Upper lobe of left lung (tissue), 6 donors: Measurements from ENCODE around the gene SLC25A23. TPM values are rescaled to one million over a fixed set of nuclear protein-coding genes. Genes with fewer than 3 reads are reported as not detected.
"Not testable (repeated sequence)": the region's sequence is repeated elsewhere in the genome, so short reads cannot be mapped to it uniquely, and the experiment has no call there.

Experiments used
- ATAC-seq, 2 donors: fragments of 200-7000 bp; cut with Tn5 transposase; one replicate each; pipeline ENCODE4 v1.9.1; 2022; ENCODE audit warnings: mild to moderate bottlenecking in 2 of 2, moderate library complexity in 2 of 2; ENCODE audit not compliant: low FRiP score in 2 of 2
- DNase-seq, 2 donors: peaks; one replicate each; pipeline ENCODE4 v3.0.0-alpha.2; 2019 to 2020
- H3K27ac ChIP-seq, 4 donors: fragments of 200-600 bp; sonication (generic); one replicate each; pipeline ENCODE4 v1.5.1; 2016 to 2019
- H3K27me3 ChIP-seq, 4 donors: fragments of 200-600 bp; sonication (generic); one replicate each; pipeline ENCODE4 v1.5.1; 2017 to 2019
- H3K36me3 ChIP-seq, 4 donors: fragments of 200-600 bp; sonication (generic); one replicate each; pipeline ENCODE4 v1.5.1; 2016 to 2019
- H3K4me1 ChIP-seq, 4 donors: fragments of 200-600 bp; sonication (generic); one replicate each; pipeline ENCODE4 v1.5.1; 2018 to 2019
- H3K4me3 ChIP-seq, 4 donors: fragments of 200-600 bp; sonication (generic); one replicate each; pipeline ENCODE4 v1.5.1; 2017 to 2019; ENCODE audit warnings: mild to moderate bottlenecking in 2 of 4, moderate library complexity in 1 of 4
- H3K9me3 ChIP-seq, 4 donors: fragments of 200-600 bp; sonication (generic); one replicate each; pipeline ENCODE4 v1.5.1; 2018 to 2019
- EP300 ChIP-seq, 4 donors: sonication (generic); formaldehyde crosslinking; IDR thresholded peaks; one replicate each; pipeline ENCODE4 v1.5.1; 2017; ENCODE audit warnings: antibody characterized with exemption in 4 of 4, control low read depth in 2 of 4
- POLR2A ChIP-seq, 4 donors: fragments of 450-650 bp; IDR thresholded peaks; one replicate each; pipeline ENCODE4 v1.5.1; 2016 to 2017; ENCODE audit warnings: antibody characterized with exemption in 4 of 4, mild to moderate bottlenecking in 2 of 4
- POLR2AphosphoS5 ChIP-seq, 2 donors: sonication (generic); formaldehyde crosslinking; IDR thresholded peaks; one replicate each; pipeline ENCODE4 v1.5.1; 2017; ENCODE audit warnings: antibody characterized with exemption in 2 of 2
- WGBS, 2 donors: methylation state at CpG; one replicate each; pipeline ENCODE4 v1.1.5; 2017 to 2018; 5-methylcytosine and 5-hydroxymethylcytosine counted together
- total RNA-seq, 6 donors: library from RNA; depleted of rRNA in 4 of 6; stranded (reverse); fragments of >200 nt in 4 of 6; gene quantifications; one replicate each; pipeline versions ENCODE4 v1.1.0 to v1.2.1, GENCODE V29; 2016 to 2021
- TF ChIP-seq, protein P1 (sequence below), 6 experiments: fragments of 450-650 bp in 4 of 6; fragments of 200-600 bp in 2 of 6; sonication (generic) in 2 of 6; IDR thresholded peaks; one replicate each; pipeline ENCODE4 v1.5.1; 2016 to 2019; ENCODE audit warnings: antibody characterized with exemption in 6 of 6
- donor health status: DM: no; HTN: no; CAD: no; lungs with moderate emphysema.
- donor health status: DM: no; HTN: yes; CAD: no; lungs with severe emphysema.

Gene SLC25A23
- total RNA-seq, 6 donors from 2014 or later: 29.3 to 133 (median 64.5) TPM

DNA sequence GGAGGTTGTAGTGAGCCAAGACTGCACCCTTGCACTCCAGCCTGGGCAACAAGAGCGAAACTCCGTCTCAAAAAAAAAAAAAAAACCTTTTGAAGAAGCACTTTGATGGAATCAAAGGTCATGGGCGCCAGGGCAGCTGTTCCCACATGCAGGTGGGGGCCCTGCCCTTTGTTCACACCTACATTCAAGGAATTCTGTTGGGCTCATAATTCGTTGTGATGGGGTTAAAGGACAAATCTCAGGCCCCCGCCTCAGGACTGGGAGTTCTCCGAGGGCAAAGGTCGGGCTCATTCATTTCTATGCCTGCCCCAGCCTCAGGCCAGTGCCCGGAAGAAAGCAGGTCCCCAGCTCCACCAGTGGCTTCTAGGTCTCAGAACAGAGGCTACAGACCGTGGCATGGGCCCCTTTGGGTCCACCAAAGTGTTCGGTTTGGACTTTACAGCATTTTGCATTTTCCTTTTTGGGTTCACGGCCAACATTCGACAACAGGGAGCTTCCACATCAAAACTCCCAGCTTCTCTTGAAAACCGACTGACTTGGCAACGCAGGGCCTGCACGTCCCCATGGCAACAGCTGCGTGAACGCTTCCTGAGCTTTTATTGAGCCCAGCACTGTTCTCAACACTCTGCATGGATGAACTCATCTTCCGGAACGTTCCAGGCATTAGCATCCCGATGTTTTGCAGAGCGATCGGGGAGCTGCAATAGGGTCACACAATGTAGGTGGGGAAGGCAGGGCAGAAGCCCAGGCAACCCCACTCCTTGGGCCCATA, 56.6 kb downstream of the SLC25A23 start:
- no peak overlapping the region for H3K4me3 ChIP-seq

DNA sequence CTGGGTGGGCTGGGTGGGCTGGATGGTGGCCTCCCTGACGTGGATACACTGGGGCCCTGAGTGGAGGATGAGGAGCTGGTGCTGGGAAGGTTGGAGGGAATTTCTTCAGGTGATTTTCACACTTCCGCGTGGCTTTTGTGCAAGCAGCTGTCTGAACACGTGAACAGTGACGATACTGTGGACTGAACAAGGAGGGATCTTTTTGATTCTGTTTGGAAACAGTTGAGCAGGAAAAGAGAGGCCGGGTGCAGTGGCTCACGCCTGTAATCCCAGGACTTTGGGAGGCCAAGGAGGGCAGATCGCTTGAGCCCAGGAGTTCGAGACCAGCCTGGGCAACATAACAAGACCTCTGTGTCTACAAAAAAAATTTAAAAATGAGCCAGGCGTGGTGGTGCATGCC, 57.5 kb downstream of the SLC25A23 start:
- no peak for DNase-seq
- ATAC-seq: no peak
- Histone ChIP-seq H3K4me3 (no peak overlapping the region), H3K27ac (no peak overlapping the region), H3K4me1 (no peaks in the 10 kb centered on the region), H3K9me3 (no peaks in the 10 kb centered on the region), H3K27me3 (no peaks in the 10 kb centered on the region), H3K36me3 (no peaks in the 10 kb centered on the region)
- TF ChIP-seq POLR2A (IDR thresholded peaks at IDR 0.05): no peak
- no peak for TF ChIP-seq EP300 (IDR thresholded peaks at IDR 0.05)
- TF ChIP-seq, protein P1, sequence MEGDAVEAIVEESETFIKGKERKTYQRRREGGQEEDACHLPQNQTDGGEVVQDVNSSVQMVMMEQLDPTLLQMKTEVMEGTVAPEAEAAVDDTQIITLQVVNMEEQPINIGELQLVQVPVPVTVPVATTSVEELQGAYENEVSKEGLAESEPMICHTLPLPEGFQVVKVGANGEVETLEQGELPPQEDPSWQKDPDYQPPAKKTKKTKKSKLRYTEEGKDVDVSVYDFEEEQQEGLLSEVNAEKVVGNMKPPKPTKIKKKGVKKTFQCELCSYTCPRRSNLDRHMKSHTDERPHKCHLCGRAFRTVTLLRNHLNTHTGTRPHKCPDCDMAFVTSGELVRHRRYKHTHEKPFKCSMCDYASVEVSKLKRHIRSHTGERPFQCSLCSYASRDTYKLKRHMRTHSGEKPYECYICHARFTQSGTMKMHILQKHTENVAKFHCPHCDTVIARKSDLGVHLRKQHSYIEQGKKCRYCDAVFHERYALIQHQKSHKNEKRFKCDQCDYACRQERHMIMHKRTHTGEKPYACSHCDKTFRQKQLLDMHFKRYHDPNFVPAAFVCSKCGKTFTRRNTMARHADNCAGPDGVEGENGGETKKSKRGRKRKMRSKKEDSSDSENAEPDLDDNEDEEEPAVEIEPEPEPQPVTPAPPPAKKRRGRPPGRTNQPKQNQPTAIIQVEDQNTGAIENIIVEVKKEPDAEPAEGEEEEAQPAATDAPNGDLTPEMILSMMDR (IDR thresholded peaks at IDR 0.05): no peak
- TF ChIP-seq POLR2AphosphoS5 (IDR thresholded peaks at IDR 0.05): no peak
- WGBS, 2 donors: 83 to 88% methylated on average over 10 of the region's 10 CpGs

More for the DNA sequence above, 56.6 kb downstream of the SLC25A23 start:
- H3K9me3 ChIP-seq: no peaks in the 10 kb centered on the region
- H3K36me3 ChIP-seq: no peaks in the 10 kb centered on the region
- DNase-seq (no peak), ATAC-seq (no peak)
- no peaks in the 10 kb centered on the region for H3K27me3 ChIP-seq
- no peak overlapping the region for H3K27ac ChIP-seq
- TF ChIP-seq, protein P1 (IDR thresholded peaks at IDR 0.05): no peak
- WGBS, 2 donors: 71 to 75% methylated on average over 22 of the region's 22 CpGs
- no peaks in the 10 kb centered on the region for H3K4me1 ChIP-seq

DNA sequence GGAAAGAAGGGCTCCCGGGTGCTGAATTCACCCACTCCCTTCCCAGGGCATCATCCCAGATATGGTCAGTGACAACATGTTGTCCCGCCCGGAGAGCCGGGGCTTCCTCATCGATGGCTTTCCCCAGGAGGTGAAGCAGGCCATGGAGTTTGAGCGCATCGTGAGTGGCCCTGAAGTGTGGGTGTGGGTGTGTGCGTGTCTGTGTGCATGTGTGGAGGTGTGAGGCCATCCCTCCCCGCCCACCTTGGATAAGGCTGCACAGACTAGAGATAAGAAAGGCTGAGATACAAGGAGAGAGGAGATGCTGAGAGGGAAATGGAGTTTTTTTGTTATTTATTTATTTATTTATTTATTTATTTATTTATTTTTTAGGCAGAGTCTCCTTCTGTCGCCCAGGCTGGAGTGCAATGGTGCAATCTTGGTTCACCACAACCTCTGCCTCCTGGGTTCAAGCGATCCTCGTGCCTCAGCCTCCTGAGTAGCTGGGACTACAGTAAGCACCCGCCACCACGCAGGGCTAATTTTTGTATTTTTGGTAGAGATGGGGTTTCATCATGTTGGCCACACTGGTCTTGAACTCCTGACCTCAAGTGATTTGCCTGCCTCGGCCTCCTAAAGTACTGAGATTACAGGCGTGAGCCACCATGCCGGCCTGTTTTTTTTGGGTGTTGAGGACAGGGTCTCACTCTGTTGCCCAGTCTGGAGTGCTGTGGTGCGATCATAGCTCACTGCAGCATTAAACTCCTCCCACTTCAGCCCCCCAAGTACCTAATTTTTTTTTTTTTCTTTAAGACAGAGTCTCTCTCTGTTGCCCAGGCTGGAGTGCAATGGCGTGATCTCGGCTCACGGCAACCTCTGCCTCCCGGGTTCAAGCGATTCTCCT, 59.3 kb downstream of the SLC25A23 start:
- not testable (repeated sequence) for H3K27me3 ChIP-seq, H3K9me3 ChIP-seq, H3K36me3 ChIP-seq, H3K4me1 ChIP-seq, H3K27ac ChIP-seq, H3K4me3 ChIP-seq, ATAC-seq, DNase-seq
- WGBS, 2 donors: 85 to 95% methylated on average over 23 of the region's 23 CpGs

DNA sequence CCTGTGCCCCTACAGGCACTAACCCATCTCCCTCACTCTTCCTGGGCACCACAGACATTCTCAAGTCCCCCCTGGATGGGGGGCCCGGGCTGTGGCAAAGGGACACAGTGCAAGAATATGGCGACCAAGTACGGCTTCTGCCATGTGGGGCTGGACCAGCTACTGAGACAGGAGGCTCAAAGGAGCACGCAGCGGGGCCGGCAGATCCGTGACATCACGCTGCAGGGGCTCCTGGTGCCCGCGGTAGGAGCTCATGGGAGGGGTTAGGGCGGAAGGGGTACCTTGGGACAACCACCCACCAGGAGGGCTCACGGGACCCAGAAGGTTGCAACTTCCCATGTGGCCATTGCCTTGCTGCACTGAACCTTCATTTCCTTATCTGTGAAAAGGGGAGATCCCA, 63.3 kb downstream of the SLC25A23 start:
- Histone ChIP-seq H3K36me3 (peaks cover 0 to 4% (median 0%) of the 10 kb centered on the region in 4 donors), H3K4me1 (peaks cover 8 to 21% (median 11%) of the 10 kb centered on the region in 4 donors), H3K27me3 (no peaks in the 10 kb centered on the region), H3K4me3 (no peak overlapping the region), H3K9me3 (no peaks in the 10 kb centered on the region), H3K27ac (no peak overlapping the region)
- whole genome bisulfite sequencing, 2 donors: 92 to 95% methylated on average over 12 of the region's 12 CpGs
- TF ChIP-seq POLR2AphosphoS5 (IDR thresholded peaks at IDR 0.05): no peak
- no peak for TF ChIP-seq POLR2A (IDR thresholded peaks at IDR 0.05)
- TF ChIP-seq, protein P1 (IDR thresholded peaks at IDR 0.05): no peak
- no peak for TF ChIP-seq EP300 (IDR thresholded peaks at IDR 0.05)
- DNase-seq (no peak), ATAC-seq (no peak)

DNA sequence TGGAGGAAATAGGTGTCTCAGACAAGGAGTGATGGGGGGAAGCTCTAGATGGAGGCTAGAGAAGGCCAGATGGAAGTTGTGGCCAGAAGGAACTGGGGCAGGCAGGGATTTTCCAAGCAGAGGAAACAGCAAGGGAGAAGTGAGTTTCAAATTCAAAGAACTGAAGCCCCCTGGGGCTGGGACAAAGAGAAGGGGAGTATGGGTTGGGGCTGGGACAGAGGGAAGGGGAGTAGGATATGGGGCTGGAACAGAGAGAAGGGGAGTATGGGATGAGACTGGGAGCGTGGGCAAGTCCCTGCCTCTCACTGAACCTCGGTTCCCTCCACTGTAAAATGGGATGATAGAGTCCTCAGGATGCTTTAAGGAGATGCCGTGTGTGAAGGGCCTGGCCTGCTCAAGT, 64.8 kb downstream of the SLC25A23 start:
- Histone ChIP-seq H3K4me3 (no peak overlapping the region), H3K9me3 (no peaks in the 10 kb centered on the region), H3K4me1 (peaks cover 8 to 27% (median 11%) of the 10 kb centered on the region in 4 donors), H3K27ac (no peak overlapping the region), H3K27me3 (no peaks in the 10 kb centered on the region), H3K36me3 (peaks cover under 1 to 15% (median 6%) of the 10 kb centered on the region in 4 donors)
- ATAC-seq (no peak), DNase-seq (no peak)
- TF ChIP-seq POLR2AphosphoS5 (IDR thresholded peaks at IDR 0.05): no peak
- no peak for TF ChIP-seq POLR2A (IDR thresholded peaks at IDR 0.05)
- TF ChIP-seq, protein P1 (IDR thresholded peaks at IDR 0.05): no peak
- TF ChIP-seq EP300 (IDR thresholded peaks at IDR 0.05): no peak
- 89 to 94% methylated on average over 3 of the region's 3 CpGs for WGBS, 2 donors
